Large intestine (tissue), 3 donors: ENCODE results near the gene ARHGEF16. TPM values are rescaled to one million over a fixed set of nuclear protein-coding genes. Genes with fewer than 3 reads are reported as not detected.

ENCODE experiments used
- DNase-seq, 2 donors: peaks; one replicate each; pipeline versions ENCODE4 v3.0.0 to v3.0.0-alpha.2; 2013
- H3K27ac ChIP-seq: one replicate; pipeline ENCODE4 v1.5.1; 2013; ENCODE audit warnings: low read length
- H3K27me3 ChIP-seq: 2 replicates; pipeline ENCODE4 v1.6.1; 2013; ENCODE audit warnings: low read length; ENCODE audit not compliant: control insufficient read depth, insufficient read depth
- H3K36me3 ChIP-seq: 2 replicates; pipeline ENCODE4 v1.6.1; 2013; ENCODE audit warnings: low read length; ENCODE audit not compliant: control insufficient read depth, insufficient read depth
- H3K4me1 ChIP-seq: one replicate; pipeline ENCODE4 v1.6.1; 2013; ENCODE audit warnings: low read length; ENCODE audit not compliant: control insufficient read depth, insufficient read depth
- H3K4me3 ChIP-seq: one replicate; pipeline ENCODE4 v1.5.1; 2013; ENCODE audit warnings: low read length
- H3K9me3 ChIP-seq: one replicate; pipeline ENCODE4 v1.6.1; 2013; ENCODE audit warnings: mild to moderate bottlenecking, low read depth, low read length, moderate library complexity; ENCODE audit not compliant: control insufficient read depth
- WGBS: methylation state at CpG from one replicate; pipeline ENCODE4 v1.1.5; 2013; ENCODE audit warnings: low lambda C conversion rate; ENCODE audit not compliant: insufficient coverage; 5-methylcytosine and 5-hydroxymethylcytosine counted together
- polyA plus RNA-seq: library from polyadenylated mRNA; unstranded; fragments of 120-200 nt; gene quantifications from one replicate; pipeline ENCODE4 v1.2.1, GENCODE V29; 2013

The ARHGEF16 gene
- polyA plus RNA-seq, 1 donor: 39.7 TPM

DNA sequence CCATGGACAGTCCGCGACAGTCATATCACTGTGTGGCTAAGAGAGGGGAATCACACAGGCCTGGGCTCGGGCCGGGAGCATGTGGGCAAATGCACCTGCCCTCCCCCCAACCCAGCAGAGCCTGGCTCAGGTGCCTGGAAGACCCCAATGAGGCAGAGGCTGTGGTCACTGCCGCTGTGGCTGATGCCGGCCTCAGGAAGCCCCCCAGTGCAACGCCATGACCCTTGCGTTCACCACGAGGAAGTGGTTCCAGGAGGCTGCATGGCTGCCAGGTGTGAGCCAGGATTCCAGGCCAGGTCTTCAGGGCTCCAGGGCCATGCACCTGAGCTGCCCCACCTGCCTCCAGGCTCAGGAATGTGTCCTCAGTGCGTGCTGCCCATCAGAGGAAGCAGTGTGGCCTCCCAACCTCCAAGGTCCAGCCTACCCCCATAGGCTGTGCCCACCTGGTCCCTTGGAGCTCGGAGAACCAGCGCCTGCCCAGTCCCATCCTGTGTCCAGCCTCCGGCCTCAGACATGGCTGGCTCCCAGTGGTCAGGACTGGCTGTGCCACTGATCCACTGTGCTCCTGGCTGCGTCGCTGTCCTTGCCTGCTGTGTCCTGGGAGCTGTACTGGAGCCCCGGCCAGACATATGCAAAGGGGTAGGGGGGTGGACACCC lies 8.0 kb downstream of the ARHGEF16 start:
- Histone ChIP-seq H3K27me3 (no peaks in the 10 kb centered on the region), H3K36me3 (peaks cover 30% of the 10 kb centered on the region), H3K4me1 (peaks cover 47% of the 10 kb centered on the region), H3K4me3 (no peak overlapping the region), H3K9me3 (no peaks in the 10 kb centered on the region), H3K27ac (no peak overlapping the region)
- WGBS: no CpG with 5 or more reads among the region's 16 CpGs
- DNase-seq: no peak

DNA sequence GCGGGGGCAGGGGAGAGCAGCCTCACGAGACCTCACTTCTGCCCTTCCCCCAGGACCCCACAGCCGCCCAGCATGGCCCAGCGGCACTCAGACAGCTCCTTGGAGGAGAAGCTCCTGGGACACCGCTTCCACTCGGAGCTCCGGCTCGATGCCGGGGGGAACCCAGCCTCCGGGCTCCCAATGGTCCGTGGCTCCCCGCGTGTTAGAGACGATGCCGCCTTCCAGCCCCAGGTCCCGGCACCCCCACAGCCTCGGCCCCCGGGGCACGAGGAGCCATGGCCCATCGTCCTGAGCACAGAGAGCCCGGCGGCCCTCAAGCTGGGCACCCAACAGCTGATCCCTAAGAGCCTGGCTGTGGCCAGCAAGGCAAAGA lies 8.5 kb downstream of the ARHGEF16 start:
- peaks cover 35% of the 10 kb centered on the region for H3K36me3 ChIP-seq
- no peak for DNase-seq
- H3K4me3 ChIP-seq: no peak overlapping the region
- no CpG with 5 or more reads among the region's 22 CpGs for WGBS
- H3K27ac ChIP-seq: no peak overlapping the region
- H3K4me1 ChIP-seq: peaks cover 42% of the 10 kb centered on the region
- H3K27me3 ChIP-seq: no peaks in the 10 kb centered on the region
- H3K9me3 ChIP-seq: no peaks in the 10 kb centered on the region

DNA sequence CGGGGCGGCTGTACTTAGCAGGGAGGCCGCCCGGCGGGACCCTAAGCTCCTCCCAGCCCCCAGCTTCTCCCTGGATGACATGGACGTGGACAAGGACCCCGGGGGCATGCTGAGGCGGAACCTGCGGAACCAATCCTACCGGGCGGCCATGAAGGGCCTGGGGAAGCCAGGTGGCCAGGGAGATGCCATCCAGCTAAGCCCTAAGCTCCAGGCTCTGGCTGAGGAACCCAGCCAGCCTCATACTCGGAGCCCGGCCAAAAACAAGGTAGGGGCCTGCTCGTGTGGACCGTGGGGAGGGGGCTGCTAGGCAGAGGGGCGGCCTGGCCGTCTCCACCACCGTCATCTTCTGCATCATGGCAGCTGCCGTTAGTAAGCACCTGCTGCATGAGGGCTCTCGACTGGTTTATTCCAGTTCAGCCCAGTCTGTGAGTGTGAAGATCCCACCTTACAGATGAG lies 9.0 kb downstream of the ARHGEF16 start:
- no CpG with 5 or more reads among the region's 20 CpGs for WGBS
- H3K27ac ChIP-seq: no peak overlapping the region
- H3K9me3 ChIP-seq: no peaks in the 10 kb centered on the region
- no peaks in the 10 kb centered on the region for H3K27me3 ChIP-seq
- DNase-seq: no peak
- peaks cover 40% of the 10 kb centered on the region for H3K36me3 ChIP-seq
- no peak overlapping the region for H3K4me3 ChIP-seq
- peaks cover 38% of the 10 kb centered on the region for H3K4me1 ChIP-seq

DNA sequence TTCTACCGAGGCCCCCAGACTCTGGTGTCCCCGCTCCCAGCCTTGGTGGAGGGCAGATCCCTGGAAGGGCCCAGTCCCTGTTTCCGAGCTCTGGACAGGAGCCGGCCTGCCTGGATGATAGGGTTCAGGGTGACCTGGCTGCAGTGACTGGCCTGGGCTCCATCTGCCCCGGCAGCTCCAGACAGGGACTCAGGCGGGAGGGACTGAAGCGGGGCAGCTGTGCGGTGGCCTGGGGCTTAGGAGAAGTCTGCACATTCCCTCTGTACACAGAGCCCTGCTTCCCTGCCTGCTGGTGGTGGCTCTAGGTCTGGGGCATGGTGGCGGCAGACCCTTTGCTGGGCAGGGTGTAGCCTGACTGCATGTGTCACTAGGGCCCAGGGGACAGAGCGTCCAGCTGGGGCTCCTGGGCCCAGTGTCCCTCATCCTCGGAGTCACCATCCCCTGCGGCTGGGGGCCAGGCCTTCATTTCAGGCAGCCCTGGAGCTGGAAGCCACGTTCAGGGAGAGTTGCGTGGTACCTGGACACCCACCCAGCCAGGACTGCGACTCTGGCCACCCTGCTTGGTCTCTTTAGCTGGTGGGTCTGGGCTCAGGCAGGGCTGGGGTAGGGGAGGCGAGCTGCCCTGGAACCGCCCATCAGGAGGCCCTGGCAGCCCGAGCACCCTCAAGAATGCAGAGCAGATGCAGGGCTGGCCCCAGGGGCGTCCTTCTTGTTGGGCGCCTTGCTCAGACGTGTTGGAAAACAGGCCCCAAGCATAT lies 9.6 kb downstream of the ARHGEF16 start:
- no CpG with 5 or more reads among the region's 21 CpGs for WGBS
- H3K4me3 ChIP-seq: no peak overlapping the region
- peaks cover 46% of the 10 kb centered on the region for H3K36me3 ChIP-seq
- peaks cover 32% of the 10 kb centered on the region for H3K4me1 ChIP-seq
- no peak for DNase-seq
- H3K27ac ChIP-seq: no peak overlapping the region
- no peaks in the 10 kb centered on the region for H3K27me3 ChIP-seq
- H3K9me3 ChIP-seq: no peaks in the 10 kb centered on the region

DNA sequence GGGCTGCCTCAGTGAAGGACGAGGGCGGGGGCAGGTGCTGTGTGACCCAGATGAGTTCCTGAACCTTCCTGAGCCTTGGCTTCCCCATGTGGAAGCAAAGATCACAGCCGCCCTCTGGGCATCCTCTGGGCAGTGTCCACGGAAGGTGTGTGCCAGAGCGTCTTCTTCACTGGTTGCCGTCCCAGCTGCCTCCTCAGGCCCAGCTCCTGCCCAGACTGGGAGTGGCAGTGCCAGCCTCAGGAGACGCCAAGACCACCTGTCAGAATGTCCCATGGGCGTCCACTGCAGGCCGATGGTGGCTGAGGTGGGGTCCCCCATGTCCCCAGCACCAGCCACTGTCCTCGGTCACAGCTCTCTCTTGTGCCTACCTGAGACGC lies 10.2 kb downstream of the ARHGEF16 start:
- Histone ChIP-seq H3K36me3 (peaks cover 50% of the 10 kb centered on the region), H3K4me1 (peaks cover 26% of the 10 kb centered on the region), H3K27ac (no peak overlapping the region), H3K9me3 (no peaks in the 10 kb centered on the region), H3K4me3 (no peak overlapping the region), H3K27me3 (no peaks in the 10 kb centered on the region)
- no CpG with 5 or more reads among the region's 11 CpGs for WGBS
- no peak for DNase-seq

DNA sequence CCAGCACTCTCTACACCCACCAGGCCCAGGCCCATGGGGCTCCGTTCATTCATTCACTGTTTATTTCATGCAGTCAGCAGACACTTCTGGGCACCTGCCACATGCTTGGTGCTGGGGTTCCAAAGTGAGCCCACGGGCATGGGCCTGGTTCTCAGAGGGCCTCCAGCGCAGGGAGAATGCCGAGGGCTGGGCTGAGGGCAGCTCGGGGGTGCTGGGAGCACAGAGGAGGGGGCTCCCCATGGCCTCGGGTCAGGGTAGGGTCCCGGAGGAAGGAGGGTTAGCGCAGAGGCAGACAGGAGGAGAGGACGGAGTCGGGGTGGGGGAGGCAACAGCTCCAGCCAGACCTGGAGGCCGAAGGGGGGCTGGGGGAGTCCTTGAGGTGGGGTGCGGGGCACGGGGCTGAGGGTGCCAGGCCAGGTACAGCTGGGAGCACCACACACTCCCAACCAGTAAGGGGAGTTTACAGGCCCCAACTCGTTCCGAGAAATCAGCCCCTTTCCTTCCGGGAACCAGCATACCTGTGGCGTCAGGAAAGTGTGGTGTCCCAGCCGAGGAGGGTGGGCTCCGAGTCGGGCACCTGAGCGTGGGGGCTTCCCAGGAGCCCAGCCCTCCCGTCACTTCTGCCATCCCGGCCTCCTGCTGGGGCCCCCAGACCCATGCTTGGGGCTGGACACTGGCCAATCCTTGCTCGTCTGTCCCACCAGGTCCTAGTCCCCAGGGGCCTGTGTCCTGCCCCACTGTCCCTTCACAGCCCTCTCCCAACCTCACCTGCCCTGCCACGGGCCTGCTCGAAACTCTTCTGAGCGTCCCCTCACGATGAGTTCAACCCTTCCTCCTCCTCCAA lies 10.8 kb downstream of the ARHGEF16 start:
- Histone ChIP-seq H3K4me3 (no peak overlapping the region), H3K36me3 (peaks cover 55% of the 10 kb centered on the region), H3K9me3 (no peaks in the 10 kb centered on the region), H3K27ac (no peak overlapping the region), H3K4me1 (peaks cover 19% of the 10 kb centered on the region), H3K27me3 (no peaks in the 10 kb centered on the region)
- no CpG with 5 or more reads among the region's 28 CpGs for WGBS
- no peak for DNase-seq

DNA sequence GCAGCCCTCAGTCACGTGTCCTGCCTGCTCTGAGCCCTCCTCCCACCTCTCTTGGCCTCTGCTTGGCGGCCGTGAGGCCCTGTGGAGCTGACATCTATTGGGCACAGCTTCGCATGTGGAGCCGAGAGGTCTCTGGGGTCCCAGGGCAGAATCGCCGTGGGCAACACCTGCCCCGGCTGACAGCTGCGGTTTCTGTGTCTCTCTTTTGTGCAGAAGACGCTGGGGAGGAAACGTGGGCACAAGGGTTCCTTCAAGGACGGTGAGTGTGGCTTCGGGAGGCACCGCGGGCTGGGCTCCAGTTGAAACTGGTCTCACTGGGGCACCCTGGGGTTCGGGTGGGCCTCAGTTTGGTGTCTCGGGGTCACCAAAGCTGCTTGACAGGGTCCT lies 11.5 kb downstream of the ARHGEF16 start:
- Histone ChIP-seq H3K9me3 (no peaks in the 10 kb centered on the region), H3K27ac (no peak overlapping the region), H3K4me3 (no peak overlapping the region), H3K27me3 (no peaks in the 10 kb centered on the region), H3K4me1 (peaks cover 17% of the 10 kb centered on the region), H3K36me3 (peaks cover 55% of the 10 kb centered on the region)
- no CpG with 5 or more reads among the region's 17 CpGs for WGBS
- no peak for DNase-seq

DNA sequence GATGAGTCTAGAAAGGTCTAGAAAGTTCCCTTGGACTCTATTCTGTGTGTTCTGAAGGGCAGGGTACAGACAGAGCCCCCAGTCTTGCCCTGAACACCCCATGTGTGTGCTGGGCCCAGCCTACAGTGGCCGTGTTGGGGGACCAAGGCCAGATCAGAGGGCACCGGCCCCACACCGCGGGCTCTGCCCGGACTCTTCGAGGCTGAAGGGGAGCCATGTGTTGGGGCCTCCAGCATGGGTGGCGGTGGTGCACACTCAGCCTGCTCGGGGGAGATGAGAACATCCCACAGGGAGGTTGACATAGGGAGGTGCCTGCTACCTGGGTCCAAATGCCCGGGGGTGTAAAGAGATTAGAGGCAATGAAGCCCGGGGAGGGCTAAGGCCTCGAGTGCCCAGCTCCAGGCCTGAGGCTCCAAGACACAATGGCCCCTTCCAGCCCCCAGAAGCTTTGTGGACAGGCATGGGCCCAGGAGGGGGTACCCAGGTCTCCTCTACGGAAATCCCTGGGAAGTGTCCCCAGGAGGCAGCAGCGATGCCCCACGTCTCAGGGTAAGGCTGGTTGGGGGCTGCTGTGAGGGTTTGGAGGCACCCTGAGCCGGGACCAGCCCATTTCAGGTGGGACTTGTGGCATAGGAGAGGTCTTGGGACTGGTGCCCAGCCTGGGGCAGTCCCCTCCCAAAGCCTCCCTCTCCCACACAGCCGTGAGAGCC lies 12.1 kb downstream of the ARHGEF16 start:
- no peaks in the 10 kb centered on the region for H3K9me3 ChIP-seq
- H3K4me1 ChIP-seq: peaks cover 17% of the 10 kb centered on the region
- H3K4me3 ChIP-seq: no peak overlapping the region
- no peak for DNase-seq
- H3K27ac ChIP-seq: no peak overlapping the region
- no peaks in the 10 kb centered on the region for H3K27me3 ChIP-seq
- H3K36me3 ChIP-seq: peaks cover 55% of the 10 kb centered on the region
- no CpG with 5 or more reads among the region's 16 CpGs for WGBS

DNA sequence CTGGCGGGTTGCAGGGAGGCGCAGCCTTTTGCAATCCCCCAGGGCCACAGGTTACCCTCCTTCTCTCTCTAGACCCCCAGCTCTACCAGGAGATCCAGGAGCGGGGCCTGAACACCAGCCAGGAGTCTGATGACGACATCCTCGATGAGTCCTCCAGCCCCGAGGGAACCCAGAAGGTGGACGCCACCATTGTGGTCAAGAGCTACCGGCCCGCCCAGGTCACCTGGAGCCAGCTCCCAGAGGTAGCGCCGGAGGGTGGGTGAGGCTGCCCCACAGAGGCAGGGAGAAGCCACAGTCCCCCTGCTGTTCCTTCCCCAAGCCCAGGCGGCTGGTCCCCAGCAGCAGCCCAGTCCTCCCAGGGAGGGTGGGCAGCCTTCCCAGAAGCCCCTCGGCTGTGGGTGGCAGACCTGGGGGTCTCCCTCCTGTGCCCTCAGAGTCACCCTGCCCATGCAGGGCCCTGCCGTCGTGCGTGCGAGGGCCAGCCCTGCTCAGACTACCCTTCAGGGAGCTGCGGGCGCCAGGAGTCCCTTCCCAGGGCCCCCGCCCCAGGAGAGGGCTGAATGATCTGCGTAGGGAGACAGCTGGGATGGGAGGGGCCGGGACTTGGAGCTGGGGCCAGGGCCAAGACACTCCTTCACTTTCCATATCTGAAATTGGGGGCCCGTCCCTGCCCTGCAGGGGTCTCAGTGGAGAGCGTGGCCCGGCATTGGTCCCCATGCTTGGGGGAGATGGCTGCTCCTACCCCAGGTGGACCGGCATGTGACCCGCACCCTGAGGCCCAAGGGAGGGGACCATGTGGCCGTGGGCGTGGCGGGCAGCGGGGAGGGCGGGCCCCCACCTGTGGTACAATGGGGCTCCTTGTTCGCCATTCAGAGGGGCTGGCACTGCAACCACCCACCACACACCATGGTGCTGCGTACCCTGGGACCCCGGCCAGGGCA lies 12.9 kb downstream of the ARHGEF16 start:
- Histone ChIP-seq H3K4me3 (no peak overlapping the region), H3K4me1 (peaks cover 12% of the 10 kb centered on the region), H3K27ac (no peak overlapping the region), H3K27me3 (no peaks in the 10 kb centered on the region), H3K36me3 (peaks cover 60% of the 10 kb centered on the region), H3K9me3 (no peaks in the 10 kb centered on the region)
- no peak for DNase-seq
- no CpG with 5 or more reads among the region's 35 CpGs for WGBS
